Kidney (tissue), 14 donors: Measurements from ENCODE around the gene CYBA. TPM values are rescaled to one million over a fixed set of nuclear protein-coding genes. Genes with fewer than 3 reads are reported as not detected.

Experiments
- DNase-seq, 5 donors: peaks; one replicate each; pipeline ENCODE4 v3.0.0-alpha.2; 2013 to 2020
- FAIRE-seq: peaks from 2 replicates; lab custom pipeline; 2012; peaks lifted over from hg19 to GRCh38; lab: Jason Lieb, UNC
- H3K27ac ChIP-seq, 2 donors: one replicate each; pipeline ENCODE4 v1.7.0; 2013; ENCODE audit warnings: low read depth in 2 of 2, low read length in 2 of 2, inconsistent platforms in 1 of 2
- H3K27me3 ChIP-seq: one replicate; pipeline ENCODE4 v1.7.1; 2013; ENCODE audit warnings: low read length, inconsistent platforms; ENCODE audit not compliant: control insufficient read depth, insufficient read depth
- H3K36me3 ChIP-seq, 3 donors: one replicate each; pipeline versions ENCODE4 v1.7.0 to v1.7.1; 2013; ENCODE audit warnings: low read length in 3 of 3, control low read depth in 1 of 3, inconsistent platforms in 1 of 3; ENCODE audit not compliant: insufficient read depth in 3 of 3, control insufficient read depth in 2 of 3
- H3K4me1 ChIP-seq, 3 donors: one replicate each; pipeline versions ENCODE4 v1.7.0 to v1.7.1; 2013; ENCODE audit warnings: low read length in 3 of 3, inconsistent platforms in 1 of 3, low read depth in 1 of 3; ENCODE audit not compliant: control insufficient read depth in 2 of 3, insufficient read depth in 2 of 3
- H3K4me3 ChIP-seq, 3 donors: one replicate each; pipeline versions ENCODE4 v1.7.0 to v1.8.1; 2013; ENCODE audit warnings: low read length in 3 of 3, control low read depth in 1 of 3, inconsistent platforms in 1 of 3
- H3K9ac ChIP-seq, 3 donors: one replicate each; pipeline versions ENCODE4 v1.7.0 to v1.7.1; 2013; ENCODE audit warnings: low read length in 3 of 3, control low read depth in 1 of 3, inconsistent platforms in 1 of 3
- H3K9me3 ChIP-seq, 3 donors: one replicate each; pipeline versions ENCODE4 v1.7.0 to v1.7.1; 2013; ENCODE audit warnings: low read length in 3 of 3, control low read depth in 1 of 3, inconsistent platforms in 1 of 3; ENCODE audit not compliant: control insufficient read depth in 2 of 3, insufficient read depth in 1 of 3
- CTCF ChIP-seq: IDR thresholded peaks from 3 replicates; pipeline ENCODE4 v1.5.1; 2012; ENCODE audit warnings: mild to moderate bottlenecking, moderate library complexity, borderline replicate concordance; ENCODE audit not compliant: insufficient read depth; ENCODE audit errors: extremely low read depth
- intact Hi-C: fragments of 100-400 bp; cut with DNase I; formaldehyde crosslinking; loops from one replicate; pipeline ENCODE4 v1.11.1; 2022
- polyA plus RNA-seq: library from polyadenylated mRNA; stranded (reverse); fragments of 350-450 nt; fragmentation: Illumina TruSeq; extraction: RNeasy Lipid Tissue Mini Kit (QIAGEN cat#74804); gene quantifications from one replicate; pipeline ENCODE4 v1.2.3, GENCODE V29; 2014; ENCODE audit warnings: low read depth, low replicate concordance; ENCODE audit not compliant: insufficient read depth
- total RNA-seq: library from RNA; stranded (reverse); fragmentation: NEBNext Ultra II Directional; extraction: Animal tissue kit (Norgen Biotek cat#: 25700); gene quantifications from one replicate; pipeline ENCODE4 v1.2.1, GENCODE V29; 2021
- donor health status: control.
- donor health status: control.
- donor health status: control.
- donor health status: control.
- donor health status: control.
- donor health status: DM: yes; HTN: yes; CAD: no.
- donor health status: Normal renal cell carcinoma (clear cell type).

CYBA gene
- total and polyA plus RNA-seq, 2 donors from 2014 or later, result 263 to 395 TPM

DNA sequence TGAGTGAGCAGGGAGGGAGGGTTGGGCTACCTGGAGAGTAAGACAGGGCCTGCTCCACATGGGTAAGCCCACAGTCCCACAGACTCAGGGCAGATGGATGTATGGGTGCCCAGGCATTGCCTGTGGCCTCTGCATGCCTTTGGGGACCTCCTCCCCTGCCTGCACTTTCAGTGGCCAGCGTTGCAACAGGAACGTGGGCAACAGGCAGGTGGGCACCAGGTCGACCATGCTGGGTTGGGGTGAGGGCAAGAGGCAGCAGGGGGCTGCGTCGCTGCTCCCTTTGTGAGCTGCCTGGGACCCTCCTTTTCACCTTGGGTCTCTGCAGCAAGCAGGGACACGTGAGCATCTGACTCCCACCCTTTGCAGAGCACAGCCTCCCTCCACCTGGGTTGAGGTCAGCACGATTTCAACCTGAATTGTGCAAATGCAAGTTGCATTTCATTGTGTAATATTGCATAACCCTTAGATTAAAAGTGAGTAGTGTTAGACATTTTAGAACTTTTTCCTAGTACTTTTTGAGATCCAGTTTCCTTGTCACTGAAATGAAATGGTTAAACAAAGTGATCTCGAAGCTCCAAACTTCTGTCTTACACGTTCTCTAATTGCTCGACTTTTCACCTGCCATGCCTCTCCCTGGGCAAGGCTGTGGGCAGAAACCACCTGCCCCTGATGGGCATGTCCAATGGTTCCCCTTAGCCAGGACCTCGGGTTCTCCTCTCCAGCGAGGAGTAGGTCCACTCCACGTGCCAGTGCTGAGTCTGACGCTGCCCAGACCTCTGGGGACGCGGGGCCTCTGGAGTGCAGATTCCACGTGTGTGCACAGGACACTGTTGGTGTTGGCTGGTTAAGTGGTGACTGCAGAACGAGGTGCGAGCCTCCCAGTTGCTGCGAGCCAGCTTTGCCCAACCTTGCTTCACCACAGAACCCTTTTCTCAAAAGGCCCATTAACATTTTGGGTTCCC is 45.4 kb downstream of the CYBA start:
- Histone ChIP-seq H3K9me3 (no peaks in the 10 kb centered on the region), H3K4me3 (no peak overlapping the region), H3K27ac (no peak overlapping the region), H3K9ac (no peak overlapping the region), H3K27me3 (no peaks in the 10 kb centered on the region), H3K36me3 (peaks cover 3 to 26% (median 25%) of the 10 kb centered on the region in 3 donors), H3K4me1 (no peaks in the 10 kb centered on the region)
- no peak for DNase-seq
- intact Hi-C loops, result no loop called here
- TF ChIP-seq CTCF, result no peak
- no peak for FAIRE-seq

DNA sequence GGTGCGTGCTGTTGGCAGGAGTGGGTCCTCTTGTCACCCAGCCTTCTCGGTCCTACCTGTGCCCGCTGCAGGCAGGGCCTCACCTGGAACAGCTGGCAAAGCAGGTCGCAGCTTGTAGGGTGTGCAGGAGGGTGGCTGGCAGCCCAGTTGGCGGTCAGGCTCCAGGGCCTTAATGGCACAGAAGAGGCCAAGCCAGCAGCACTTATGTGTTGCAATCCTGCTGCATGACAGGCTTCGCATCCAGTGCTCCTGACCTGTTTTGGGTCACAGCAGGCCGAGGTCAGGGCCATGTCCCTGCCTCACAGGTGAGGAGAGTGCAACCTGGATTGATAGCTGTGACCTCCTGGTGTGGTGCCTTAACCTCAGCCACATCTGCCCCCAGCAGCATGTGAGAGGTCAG is 48.8 kb downstream of the CYBA start:
- FAIRE-seq (no peak), DNase-seq (no peak)
- Histone ChIP-seq H3K4me3 (no peak overlapping the region), H3K9ac (no peak overlapping the region), H3K4me1 (peaks cover 0 to 3% (median 0%) of the 10 kb centered on the region in 3 donors), H3K9me3 (no peaks in the 10 kb centered on the region), H3K27ac (no peak overlapping the region), H3K36me3 (peaks cover 3 to 30% (median 29%) of the 10 kb centered on the region in 3 donors), H3K27me3 (no peaks in the 10 kb centered on the region)
- intact Hi-C loops, result no loop called here
- TF ChIP-seq CTCF, result no peak

- no peaks in the 10 kb centered on the region for H3K9me3 ChIP-seq
- TF ChIP-seq CTCF, result no peak
- H3K27me3 ChIP-seq, result no peaks in the 10 kb centered on the region
- no peak for DNase-seq
- intact Hi-C loops, result no loop called here
- no peak overlapping the region for H3K4me3 ChIP-seq
- no peak for FAIRE-seq
- H3K4me1 ChIP-seq, result peaks cover 0 to 3% (median 0%) of the 10 kb centered on the region in 3 donors
- no peak overlapping the region for H3K27ac ChIP-seq
- peaks cover 3 to 29% (median 26%) of the 10 kb centered on the region in 3 donors for H3K36me3 ChIP-seq
- H3K9ac ChIP-seq, result no peak overlapping the region
Observed at GRCh38 chr16:88601313-88602036, 49.4 kb downstream of the CYBA start.
